ENCODE results near the gene PGLYRP4. TPM values are rescaled to one million over a fixed set of nuclear protein-coding genes. Genes with fewer than 3 reads are reported as not detected.
"Not testable (repeated sequence)": the region's sequence is repeated elsewhere in the genome, so short reads cannot be mapped to it uniquely, and the experiment has no call there.

The PGLYRP4 gene
- total and polyA plus RNA-seq, 2 donors, result 0.10 TPM; not detected in 1

DNA sequence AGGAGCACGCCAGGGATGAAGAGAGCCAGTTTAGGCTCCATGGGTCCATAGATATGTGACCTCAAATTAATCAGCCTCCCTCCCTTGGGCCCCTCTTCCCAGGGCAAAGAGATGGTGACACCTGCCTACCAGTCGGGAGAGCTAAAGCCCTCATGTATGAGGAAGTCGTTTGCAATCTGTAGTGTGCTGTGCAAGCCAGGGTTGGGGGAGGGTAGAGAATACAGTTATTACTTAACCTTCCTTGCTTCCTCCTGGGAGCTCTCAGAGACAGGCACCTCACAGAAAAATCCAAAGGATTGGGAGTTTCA lies 4.0 kb downstream of the PGLYRP4 start:
- Histone ChIP-seq H3K4me3 (ENCODE audit: low read depth, low read length) (no peak overlapping the region), H3K4me1 (ENCODE audit: insufficient read depth) (peaks cover 2% of the 10 kb centered on the region), H3K27ac (ENCODE audit: low read depth) (no peak overlapping the region), H3K36me3 (ENCODE audit: insufficient read depth) (no peaks in the 10 kb centered on the region)
- DNase-seq (ENCODE audit: extremely low spot score), result no peak
- WGBS, result 49% methylated on average over 3 of the region's 3 CpGs

DNA sequence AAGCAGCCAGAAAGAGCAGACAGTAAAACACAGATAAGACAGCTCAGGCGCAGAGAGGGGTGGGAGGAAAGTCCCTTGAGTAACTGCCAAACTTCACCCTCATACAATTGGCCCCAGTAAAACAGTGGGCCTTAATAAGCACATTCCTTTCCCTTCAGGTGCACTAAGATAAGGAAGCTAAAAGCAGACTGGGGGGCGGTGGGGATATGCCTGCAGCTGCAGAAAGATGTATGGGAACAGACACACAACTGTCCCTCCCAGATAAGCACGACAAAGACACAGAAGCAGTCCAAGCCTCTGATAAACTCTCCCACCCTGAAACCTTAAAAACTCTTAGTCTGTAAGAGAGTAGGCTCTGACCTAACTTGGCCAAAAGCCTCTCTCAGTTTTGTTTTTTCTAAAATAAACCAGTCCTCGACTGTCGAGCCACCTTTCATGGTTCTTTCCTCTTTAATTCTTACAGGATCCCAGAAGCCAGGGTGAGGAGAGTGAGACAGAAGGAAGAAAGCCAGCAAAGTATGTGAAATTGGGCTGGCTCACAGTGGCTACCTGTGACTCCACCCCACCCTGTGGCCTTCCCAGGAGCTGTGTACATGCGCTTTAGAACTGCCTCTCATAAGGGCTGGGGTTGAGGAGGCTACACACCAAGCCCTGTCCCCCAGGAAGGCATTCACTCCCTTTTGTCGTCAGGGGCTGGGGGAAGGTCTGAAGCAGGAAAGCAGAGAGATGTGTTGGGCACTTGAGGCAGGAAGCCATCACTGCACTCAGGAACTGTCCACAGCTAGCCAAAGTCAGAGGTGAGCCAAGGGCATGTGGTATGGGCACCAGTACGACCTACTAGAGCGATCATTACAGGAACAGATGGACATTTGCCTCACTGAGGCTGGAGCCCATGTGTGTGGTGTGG lies 4.6 kb downstream of the PGLYRP4 start:
- H3K4me1 ChIP-seq (ENCODE audit: insufficient read depth), result peaks cover 2% of the 10 kb centered on the region
- 48% methylated on average over 9 of the region's 9 CpGs for WGBS
- no peak overlapping the region for H3K4me3 ChIP-seq (ENCODE audit: low read depth, low read length)
- no peak for DNase-seq (ENCODE audit: extremely low spot score)
- H3K36me3 ChIP-seq (ENCODE audit: insufficient read depth), result no peaks in the 10 kb centered on the region
- H3K27ac ChIP-seq (ENCODE audit: low read depth), result no peak overlapping the region

DNA sequence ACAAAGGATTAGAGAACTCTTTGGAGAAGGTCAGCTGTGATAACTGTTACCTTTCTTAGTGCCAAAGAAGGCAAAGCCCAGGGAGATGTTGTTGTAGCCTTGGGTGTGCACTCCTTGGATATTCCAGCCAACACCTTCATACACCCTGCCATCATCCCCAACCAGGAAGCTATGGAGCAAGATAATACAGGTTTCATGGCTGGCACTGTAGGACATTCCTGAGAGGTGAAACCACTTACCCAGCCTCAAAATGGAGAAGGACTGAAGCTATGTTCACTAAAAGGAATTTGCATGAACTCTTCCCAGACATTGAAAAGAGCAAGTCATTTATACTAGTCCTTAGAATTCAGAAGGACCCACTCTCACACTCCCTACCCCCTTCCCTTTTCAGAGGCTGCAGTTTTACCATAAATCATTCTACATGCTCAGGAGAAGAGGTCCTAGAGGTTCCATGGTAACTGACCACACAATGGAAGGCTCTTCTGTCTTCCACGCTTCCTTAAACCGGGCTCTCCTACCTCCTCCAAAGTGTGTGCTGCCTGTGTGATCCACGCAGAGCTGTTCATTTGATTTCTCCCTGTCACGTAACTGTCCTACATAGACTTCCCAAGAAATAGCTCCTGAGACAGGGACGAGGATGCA lies 5.5 kb downstream of the PGLYRP4 start:
- H3K27ac ChIP-seq (ENCODE audit: low read depth), result no peak overlapping the region
- H3K4me1 ChIP-seq (ENCODE audit: insufficient read depth), result peaks cover 2% of the 10 kb centered on the region
- 42% methylated on average over 5 of the region's 5 CpGs for WGBS
- H3K36me3 ChIP-seq (ENCODE audit: insufficient read depth), result no peaks in the 10 kb centered on the region
- DNase-seq (ENCODE audit: extremely low spot score), result no peak
- H3K4me3 ChIP-seq (ENCODE audit: low read depth, low read length), result no peak overlapping the region

DNA sequence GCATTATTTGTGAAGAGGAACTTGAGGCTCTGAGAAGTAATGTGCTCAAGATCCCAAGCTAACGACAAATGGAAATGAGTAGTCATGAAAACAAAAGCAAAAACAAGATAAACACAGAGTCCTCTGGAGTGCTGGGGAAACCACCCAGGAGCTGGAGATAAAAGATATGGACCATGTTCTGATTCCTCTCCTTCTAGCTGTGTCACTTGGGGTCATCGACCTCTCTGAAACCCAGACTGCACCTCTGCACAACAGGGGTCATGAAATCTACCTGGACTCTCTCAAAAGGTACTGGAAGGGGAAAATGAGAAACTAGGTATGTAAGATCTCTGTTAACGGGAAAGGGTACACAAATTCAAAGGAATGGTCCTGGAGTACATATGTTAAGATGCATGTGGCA lies 6.5 kb downstream of the PGLYRP4 start:
- no peak for DNase-seq (ENCODE audit: extremely low spot score)
- no peak overlapping the region for H3K27ac ChIP-seq (ENCODE audit: low read depth)
- peaks cover 2% of the 10 kb centered on the region for H3K4me1 ChIP-seq (ENCODE audit: insufficient read depth)
- no peak overlapping the region for H3K4me3 ChIP-seq (ENCODE audit: low read depth, low read length)
- H3K36me3 ChIP-seq (ENCODE audit: insufficient read depth), result no peaks in the 10 kb centered on the region
- 74% methylated on average over 3 of the region's 3 CpGs for WGBS

DNA sequence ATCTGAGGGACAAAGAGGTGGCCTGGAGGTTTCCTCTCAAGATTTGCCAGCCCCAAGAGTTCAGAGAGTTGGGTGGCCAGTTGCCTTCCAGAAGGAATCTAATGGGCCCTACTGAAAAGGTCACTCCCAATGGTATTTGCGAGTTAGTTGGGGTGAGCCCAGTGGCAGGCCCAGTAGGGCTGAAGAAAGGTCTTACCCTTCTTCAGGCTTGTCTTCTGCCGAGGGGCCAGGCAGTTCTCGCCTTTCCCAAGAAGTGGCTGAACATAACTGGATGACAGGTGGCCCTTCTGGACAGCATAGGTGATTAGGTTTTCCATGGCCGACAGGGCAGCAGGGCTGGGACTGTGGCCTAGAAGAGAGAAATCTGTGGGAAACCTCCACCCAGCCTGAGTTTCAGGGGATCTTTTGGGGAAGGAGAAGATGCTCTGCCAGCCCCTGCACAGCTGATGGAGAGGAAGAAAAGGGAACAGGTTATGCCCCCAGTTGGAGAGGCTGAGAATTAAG lies 7.2 kb downstream of the PGLYRP4 start:
- Histone ChIP-seq H3K36me3 (ENCODE audit: insufficient read depth) (no peaks in the 10 kb centered on the region), H3K27ac (ENCODE audit: low read depth) (no peak overlapping the region), H3K4me1 (ENCODE audit: insufficient read depth) (peaks cover 2% of the 10 kb centered on the region), H3K4me3 (ENCODE audit: low read depth, low read length) (no peak overlapping the region)
- DNase-seq (ENCODE audit: extremely low spot score), result no peak
- 93% methylated on average over 4 of the region's 4 CpGs for WGBS

DNA sequence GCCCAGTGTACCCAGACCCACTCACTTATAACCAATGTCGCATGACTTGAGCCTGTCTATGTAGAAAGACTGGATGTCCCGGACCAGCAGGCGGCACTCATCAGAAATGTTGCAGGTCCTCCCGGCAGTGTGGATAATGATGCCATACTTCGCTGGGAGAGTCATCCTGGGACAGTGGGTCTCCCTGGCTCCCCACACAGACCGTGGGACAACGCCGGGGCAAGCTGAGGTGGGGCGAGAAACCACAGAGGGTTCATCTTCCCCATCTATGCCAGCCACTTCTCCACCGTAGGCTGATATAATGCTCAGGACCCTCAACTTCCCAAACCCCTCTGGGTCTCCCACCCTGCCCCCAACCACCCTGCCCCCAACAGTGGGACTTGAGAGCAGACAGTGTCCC lies 8.3 kb downstream of the PGLYRP4 start:
- no peak for DNase-seq (ENCODE audit: extremely low spot score)
- no peak overlapping the region for H3K27ac ChIP-seq (ENCODE audit: low read depth)
- WGBS, result 84% methylated on average over 10 of the region's 10 CpGs
- H3K36me3 ChIP-seq (ENCODE audit: insufficient read depth), result no peaks in the 10 kb centered on the region
- peaks cover 2% of the 10 kb centered on the region for H3K4me1 ChIP-seq (ENCODE audit: insufficient read depth)
- no peak overlapping the region for H3K4me3 ChIP-seq (ENCODE audit: low read depth, low read length)

DNA sequence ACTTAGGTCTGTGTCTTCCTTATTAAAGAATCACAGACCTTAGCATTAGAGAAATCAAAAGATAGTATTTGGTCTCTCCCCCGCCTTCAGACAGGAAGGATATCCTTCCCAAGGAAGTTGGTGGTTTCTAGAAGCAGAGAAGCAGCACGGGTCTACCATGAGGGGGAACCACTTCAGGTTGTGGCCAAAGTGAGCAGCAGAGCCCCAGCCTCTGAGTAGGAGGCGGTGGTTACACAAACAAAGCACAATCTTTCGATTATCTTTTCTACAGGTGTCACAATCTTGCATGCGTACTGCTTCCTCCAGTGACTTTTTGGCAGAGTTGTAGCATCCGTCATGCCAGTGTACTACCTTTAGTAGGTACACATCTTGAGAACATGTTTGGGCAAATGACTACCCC lies 8.8 kb downstream of the PGLYRP4 start:
- DNase-seq (ENCODE audit: extremely low spot score), result no peak
- 75% methylated on average over 6 of the region's 6 CpGs for WGBS
- no peak overlapping the region for H3K4me3 ChIP-seq (ENCODE audit: low read depth, low read length)
- no peak overlapping the region for H3K27ac ChIP-seq (ENCODE audit: low read depth)
- peaks cover 2% of the 10 kb centered on the region for H3K4me1 ChIP-seq (ENCODE audit: insufficient read depth)
- H3K36me3 ChIP-seq (ENCODE audit: insufficient read depth), result no peaks in the 10 kb centered on the region

DNA sequence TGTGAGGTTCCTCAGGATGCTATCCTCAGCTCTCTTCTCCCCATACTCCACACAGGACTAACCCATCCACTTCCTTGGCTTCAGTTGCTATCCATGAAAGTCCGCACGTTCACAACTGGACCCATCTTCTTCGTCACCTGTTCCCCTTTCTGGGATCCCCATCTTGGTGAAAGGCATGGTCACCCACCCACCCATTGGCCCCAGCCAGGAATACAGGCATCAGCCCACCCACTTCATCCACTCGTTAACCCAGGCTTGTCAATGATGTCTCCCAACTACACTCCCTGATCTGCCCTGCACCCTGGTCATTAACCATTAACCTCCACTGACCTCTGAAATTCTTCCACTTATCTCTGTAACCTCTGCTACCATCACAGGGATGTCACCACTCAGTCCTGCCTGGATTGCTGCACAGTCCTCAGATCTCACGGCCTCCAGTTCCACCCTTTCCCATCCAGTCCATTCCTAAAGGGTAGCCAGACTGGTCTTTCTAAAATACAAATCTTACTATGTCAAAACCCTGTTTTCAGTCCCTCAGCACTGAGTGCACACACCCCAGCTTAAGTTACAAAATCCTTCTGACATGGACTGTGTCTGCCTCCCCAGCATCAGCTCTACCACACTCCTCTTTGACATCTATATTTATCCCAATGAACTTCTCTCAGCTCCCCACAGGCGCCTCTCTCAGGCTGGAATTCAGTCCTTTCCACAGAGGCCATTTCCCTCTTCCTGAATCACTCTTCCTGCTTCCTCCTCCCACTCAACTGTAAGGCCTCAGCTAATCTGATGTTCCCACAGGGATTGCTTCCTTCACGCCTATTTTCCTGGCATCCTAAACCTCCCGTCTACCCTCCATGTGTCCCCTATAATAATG lies 10.4 kb downstream of the PGLYRP4 start:
- no peak for DNase-seq (ENCODE audit: extremely low spot score)
- H3K4me1 ChIP-seq (ENCODE audit: insufficient read depth), result peaks cover 2% of the 10 kb centered on the region
- no peak overlapping the region for H3K27ac ChIP-seq (ENCODE audit: low read depth)
- H3K4me3 ChIP-seq (ENCODE audit: low read depth, low read length), result no peak overlapping the region
- H3K36me3 ChIP-seq (ENCODE audit: insufficient read depth), result no peaks in the 10 kb centered on the region
- 71% methylated on average over 8 of the region's 8 CpGs for WGBS

DNA sequence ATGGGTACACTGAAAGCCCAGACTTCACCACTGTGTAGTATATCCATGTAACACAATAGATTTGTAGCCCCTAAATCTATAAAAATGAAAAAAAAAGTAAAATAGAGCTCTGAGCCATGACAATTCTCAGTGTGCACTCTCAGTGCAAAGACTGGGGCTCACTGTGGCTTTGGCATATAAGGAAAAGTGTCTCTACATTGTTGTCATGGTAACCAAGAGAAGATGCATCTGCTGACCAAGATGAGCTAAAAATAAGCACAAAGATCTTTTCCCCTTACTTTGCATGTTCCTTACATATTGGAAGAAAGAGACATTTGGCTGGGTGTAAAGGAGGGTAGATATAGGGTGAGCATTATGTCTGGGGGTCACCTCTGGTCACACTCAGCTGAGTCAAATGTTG lies 12.0 kb downstream of the PGLYRP4 start:
- DNase-seq (ENCODE audit: extremely low spot score), result no peak
- Histone ChIP-seq H3K27ac (ENCODE audit: low read depth) (no peak overlapping the region), H3K36me3 (ENCODE audit: insufficient read depth) (no peaks in the 10 kb centered on the region), H3K4me1 (ENCODE audit: insufficient read depth) (no peaks in the 10 kb centered on the region), H3K4me3 (ENCODE audit: low read depth, low read length) (no peak overlapping the region)

DNA sequence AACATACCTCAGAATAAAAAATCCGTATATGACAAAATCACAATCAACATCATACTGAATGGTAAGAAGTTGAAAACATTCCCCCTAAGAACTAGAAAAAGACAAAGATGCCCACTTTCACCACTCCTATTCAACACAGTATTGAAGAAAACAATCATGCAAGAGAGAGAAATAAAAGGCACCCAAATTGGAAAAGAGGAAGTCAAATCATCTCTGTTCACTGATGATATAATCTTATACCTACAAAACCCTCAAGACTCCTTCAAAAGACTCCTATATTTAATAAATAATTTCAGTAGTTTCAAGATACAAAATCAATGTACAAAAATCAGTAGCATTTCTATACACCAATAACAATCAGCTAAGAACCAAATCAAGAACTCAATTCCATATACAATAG lies 14.7 kb downstream of the PGLYRP4 start:
- 89% methylated on average over 1 of the region's 1 CpG for WGBS
- Histone ChIP-seq H3K27ac (ENCODE audit: low read depth) (no peak overlapping the region), H3K4me1 (ENCODE audit: insufficient read depth) (no peaks in the 10 kb centered on the region), H3K4me3 (ENCODE audit: low read depth, low read length) (no peak overlapping the region), H3K36me3 (ENCODE audit: insufficient read depth) (no peaks in the 10 kb centered on the region)
- no peak for DNase-seq (ENCODE audit: extremely low spot score)

DNA sequence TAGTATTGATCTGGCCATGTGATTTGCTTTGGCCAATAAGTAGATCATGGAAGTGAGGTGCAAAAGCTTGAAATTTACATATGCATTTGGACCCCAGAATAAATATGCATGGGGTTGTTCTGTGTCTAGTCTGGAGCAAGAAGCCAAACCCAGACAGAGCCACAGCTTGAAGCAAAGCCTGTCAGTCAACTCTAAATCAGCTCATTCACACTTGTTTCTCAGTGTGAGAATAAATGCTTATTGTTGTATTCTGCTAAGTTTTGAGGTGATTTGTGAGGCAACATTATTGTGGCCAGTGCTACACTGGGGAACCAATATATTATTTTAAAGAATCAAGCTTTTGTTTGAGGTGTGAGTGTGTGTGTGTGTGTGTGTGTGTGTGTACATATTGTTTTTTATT lies 23.7 kb downstream of the PGLYRP4 start:
- H3K4me1 ChIP-seq (ENCODE audit: insufficient read depth), result no peaks in the 10 kb centered on the region
- no peak for DNase-seq (ENCODE audit: extremely low spot score)
- H3K36me3 ChIP-seq (ENCODE audit: insufficient read depth), result no peaks in the 10 kb centered on the region
- no peak overlapping the region for H3K4me3 ChIP-seq (ENCODE audit: low read depth, low read length)
- no peak overlapping the region for H3K27ac ChIP-seq (ENCODE audit: low read depth)

DNA sequence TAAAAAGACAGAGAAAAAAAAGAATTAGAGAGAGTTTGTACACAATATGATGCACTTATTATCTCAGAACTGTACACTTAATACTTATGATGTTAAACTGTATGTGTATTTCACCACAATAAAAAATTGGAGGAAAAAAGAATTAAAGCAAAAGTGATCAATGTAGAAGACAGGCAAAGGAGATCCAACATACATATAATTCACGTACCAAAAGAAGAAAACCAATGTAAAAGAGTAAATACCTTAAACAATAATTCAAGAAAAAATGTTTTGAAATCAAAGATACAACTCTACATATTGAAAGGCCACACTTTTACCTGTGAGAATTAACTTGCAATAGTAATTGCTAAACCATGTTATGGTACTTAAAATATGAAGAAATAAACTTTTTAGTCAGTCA lies 26.1 kb downstream of the PGLYRP4 start:
- Histone ChIP-seq H3K4me1 (ENCODE audit: insufficient read depth) (no peaks in the 10 kb centered on the region), H3K36me3 (ENCODE audit: insufficient read depth) (no peaks in the 10 kb centered on the region), H3K4me3 (ENCODE audit: low read depth, low read length) (no peak overlapping the region), H3K27ac (ENCODE audit: low read depth) (no peak overlapping the region)
- 39% methylated on average over 1 of the region's 1 CpG for WGBS
- DNase-seq (ENCODE audit: extremely low spot score), result no peak

DNA sequence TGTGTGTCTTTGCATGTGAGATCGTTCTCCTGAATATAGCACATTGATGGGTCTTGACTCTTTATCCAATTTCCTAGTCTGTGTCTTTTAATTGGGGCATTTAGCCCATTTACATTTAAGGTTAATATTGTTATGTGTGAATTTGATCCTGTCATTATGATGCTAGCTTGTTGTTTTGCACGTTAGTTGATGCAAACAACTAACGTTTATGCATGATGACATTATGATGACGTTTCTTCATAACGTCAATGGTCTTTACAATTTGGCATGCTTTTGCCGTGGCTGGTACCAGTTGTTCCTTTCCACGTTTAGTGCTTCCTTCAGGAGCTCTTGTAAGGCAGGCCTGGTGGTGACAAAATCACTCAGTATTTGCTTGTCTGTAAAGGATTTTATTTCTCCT lies 30.5 kb downstream of the PGLYRP4 start:
- H3K27ac ChIP-seq (ENCODE audit: low read depth); H3K4me3 ChIP-seq (ENCODE audit: low read depth, low read length); H3K36me3 ChIP-seq (ENCODE audit: insufficient read depth); DNase-seq (ENCODE audit: extremely low spot score); H3K4me1 ChIP-seq (ENCODE audit: insufficient read depth): not testable (repeated sequence)
- 85% methylated on average over 7 of the region's 7 CpGs for WGBS

DNA sequence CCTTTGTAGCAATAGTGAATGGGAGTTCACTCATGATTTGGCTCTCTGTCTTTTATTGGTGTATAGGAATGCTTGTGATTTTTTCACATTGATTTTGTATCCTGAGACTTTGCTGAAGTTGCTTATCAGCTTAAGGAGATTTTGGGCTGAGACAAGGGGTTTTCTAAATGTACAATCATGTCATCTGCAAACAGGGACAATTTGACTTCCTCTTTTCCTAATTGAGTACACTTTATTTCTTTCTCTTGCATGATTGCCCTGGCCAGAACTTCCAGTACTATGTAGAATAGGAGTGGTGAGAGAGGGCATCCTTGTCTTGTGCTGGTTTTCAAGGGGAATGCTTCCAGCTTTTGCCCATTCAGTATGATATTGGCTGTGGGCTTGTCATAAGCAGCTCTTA lies 32.6 kb downstream of the PGLYRP4 start:
- not testable (repeated sequence) for DNase-seq (ENCODE audit: extremely low spot score); H3K4me3 ChIP-seq (ENCODE audit: low read depth, low read length); H3K4me1 ChIP-seq (ENCODE audit: insufficient read depth); H3K36me3 ChIP-seq (ENCODE audit: insufficient read depth); H3K27ac ChIP-seq (ENCODE audit: low read depth)
